NB4 (cell line): ENCODE measurements around the gene MICAL3.

Experiments
- CTCF ChIP-seq: IDR thresholded peaks from one replicate; pipeline ENCODE4 v1.5.1; 2012; ENCODE audit warnings: low read depth, low read length
- POLR2A ChIP-seq: IDR thresholded peaks from 2 replicates; pipeline ENCODE4 v1.6.1; 2011; ENCODE audit warnings: mild to moderate bottlenecking; ENCODE audit not compliant: insufficient read length; ENCODE audit errors: extremely low read depth

- no peak for TF ChIP-seq CTCF
- no peak for TF ChIP-seq POLR2A
These were observed 52.6 kb downstream of the MICAL3 start for GRCh38 chr22:17971711-17972110.
